K562 (cell line): ENCODE data around the gene MUC22. TPM values are rescaled to one million over a fixed set of nuclear protein-coding genes. Genes with fewer than 3 reads are reported as not detected.

Experiments
- ATAC-seq: fragments of 200-7000 bp; cut with Tn5 transposase; 3 replicates; pipeline ENCODE4 v1.9.1; 2020; ENCODE audit warnings: moderate library complexity
- BruUV-seq: library from RNA; stranded (reverse); fragments of 400-500 nt; replicated peaks from 2 replicates; lab custom pipeline; 2021; lab: Mats Ljungman, UMichigan
- CTCF ChIA-PET: fragments of 300-600 bp; formaldehyde crosslinking; extraction: SDS; loops from one replicate; lab custom pipeline; 2021; ENCODE audit warnings: low intra/inter-chr PET ratio; lab: Yijun Ruan, JAX
- POLR2A ChIA-PET: fragments of 300-600, 350-650 bp; sonication (Branson Sonifier 250); formaldehyde crosslinking; extraction: SDS; loops from one replicate; lab custom pipeline; 2021; ENCODE audit warnings: antibody characterized with exemption, inconsistent platforms; lab: Yijun Ruan, JAX
- DNase-seq, 4 experiments: peaks; one replicate each; pipeline versions ENCODE4 v3.0.0 to v3.0.0-alpha.2; 2011 to 2018; ENCODE audit warnings: low spot score in 3 of 4, mixed read lengths in 3 of 4; ENCODE audit errors: extremely low read depth in 1 of 4
- FAIRE-seq: peaks from 2 replicates; lab custom pipeline; 2011; peaks lifted over from hg19 to GRCh38; lab: Jason Lieb, UNC
- H2AFZ ChIP-seq: 2 replicates; pipeline ENCODE4 v1.6.0; 2011; ENCODE audit warnings: low read depth, low read length, control low read depth, inconsistent platforms
- H3K27ac ChIP-seq: fragments of 200-600 bp; 3 replicates; pipeline ENCODE4 v1.8.0; 2011; ENCODE audit warnings: low read depth, mild to moderate bottlenecking, control low read depth, inconsistent platforms, low read length, moderate library complexity, mixed read lengths; ENCODE audit errors: extremely low read depth
- H3K27me3 ChIP-seq, 2 experiments: fragments of 300-600 bp in 1 of 2; 2 replicates in 1 of 2; 3 replicates in 1 of 2; pipeline versions ENCODE4 v1.6.0 to v1.8.0; 2011; ENCODE audit warnings: inconsistent platforms in 2 of 2, low read length in 2 of 2, mild to moderate bottlenecking in 1 of 2, mixed read lengths in 1 of 2, moderate library complexity in 1 of 2; ENCODE audit not compliant: control insufficient read depth in 2 of 2, insufficient read depth in 2 of 2
- H3K36me3 ChIP-seq: fragments of 300-600 bp; 3 replicates; pipeline ENCODE4 v1.8.0; 2011; ENCODE audit warnings: mild to moderate bottlenecking, low read length, inconsistent platforms; ENCODE audit not compliant: control insufficient read depth, insufficient read depth
- H3K4me1 ChIP-seq, 2 experiments: fragments of 200-600 bp in 1 of 2; replicated peaks in 1 of 2; 2 replicates in 1 of 2; 3 replicates in 1 of 2; pipeline versions ENCODE4 v1.5.1 to v1.8.0; 2011; ENCODE audit warnings: inconsistent platforms in 2 of 2, low read length in 2 of 2, mild to moderate bottlenecking in 1 of 2, mixed read lengths in 1 of 2, moderate library complexity in 1 of 2; ENCODE audit not compliant: control insufficient read depth in 2 of 2, insufficient read depth in 2 of 2
- H3K4me2 ChIP-seq: 2 replicates; pipeline ENCODE4 v1.6.1; 2011; ENCODE audit warnings: low read length, control low read depth, inconsistent platforms, mixed read lengths; ENCODE audit not compliant: insufficient read depth
- H3K4me3 ChIP-seq: fragments of 200-600 bp; sonication (generic), shearing (Covaris generic); 2 replicates; pipeline ENCODE4 v1.5.1; 2016; ENCODE audit warnings: control low read depth, inconsistent platforms
- H3K79me2 ChIP-seq: fragments of 200-600 bp; 3 replicates; pipeline ENCODE4 v1.8.0; 2011; ENCODE audit warnings: low read length, inconsistent platforms; ENCODE audit not compliant: control insufficient read depth, insufficient read depth
- H3K9ac ChIP-seq, 2 experiments: 2 replicates each; pipeline versions ENCODE4 v1.6.0 to v1.6.1; 2011; ENCODE audit warnings: low read depth in 2 of 2, low read length in 2 of 2, control low read depth in 1 of 2, inconsistent platforms in 1 of 2, mild to moderate bottlenecking in 1 of 2, mixed read lengths in 1 of 2; ENCODE audit not compliant: insufficient read depth in 1 of 2
- H3K9me1 ChIP-seq: one replicate; pipeline ENCODE4 v1.6.0; 2011; ENCODE audit warnings: inconsistent platforms, mild to moderate bottlenecking, low read length, moderate library complexity; ENCODE audit not compliant: control insufficient read depth, insufficient read depth
- H3K9me3 ChIP-seq: replicated peaks from 2 replicates; pipeline ENCODE4 v1.5.1; 2011; ENCODE audit warnings: low read depth, low read length, inconsistent platforms; ENCODE audit not compliant: control insufficient read depth, insufficient read depth
- H4K20me1 ChIP-seq: replicated peaks from 2 replicates; pipeline ENCODE4 v1.6.1; 2011; ENCODE audit warnings: low read length, inconsistent platforms, mixed read lengths; ENCODE audit not compliant: control insufficient read depth, insufficient read depth
- BRD9 ChIP-seq: fragments of 450-650 bp; IDR thresholded peaks from 2 replicates; pipeline ENCODE4 v1.6.1; 2018; ENCODE audit warnings: low read depth; ENCODE audit not compliant: partially characterized antibody
- CREB3 ChIP-seq: fragments of 450-650 bp; conservative IDR thresholded peaks from 2 replicates; pipeline ENCODE4 v1.6.1; 2016; ENCODE audit warnings: missing genetic modification characterization, low read depth, mild to moderate bottlenecking, missing compliant biosample characterization, moderate library complexity
- FOXK2 ChIP-seq, 2 experiments: fragments of 450-650 bp; IDR thresholded peaks in 1 of 2; conservative IDR thresholded peaks in 1 of 2; 2 replicates each; pipeline ENCODE4 v1.6.1; 2016; ENCODE audit warnings: low read depth in 2 of 2, mild to moderate bottlenecking in 1 of 2
- HDAC2 ChIP-seq: fragments of 450-650 bp; IDR thresholded peaks from 2 replicates; pipeline ENCODE4 v1.6.1; 2016; ENCODE audit warnings: mild to moderate bottlenecking
- IRF1 ChIP-seq: sonication (generic); formaldehyde crosslinking; IDR thresholded peaks from 2 replicates; pipeline ENCODE4 v1.8.0; 2022; ENCODE audit warnings: missing genetic modification reagents, mild to moderate bottlenecking, borderline replicate concordance
- MCM2 ChIP-seq: fragments of 450-650 bp; IDR thresholded peaks from 2 replicates; pipeline ENCODE4 v1.6.1; 2017; ENCODE audit warnings: low read depth, mild to moderate bottlenecking
- POLR2G ChIP-seq: fragments of 200-400 bp; formaldehyde crosslinking; IDR thresholded peaks from 2 replicates; pipeline ENCODE4 v1.6.1; 2017; ENCODE audit warnings: low read depth, mild to moderate bottlenecking, antibody characterized with exemption, low read length, moderate library complexity
- PPARD ChIP-seq: fragments of 250-450 bp; sonication (Bioruptor Pico); IDR thresholded peaks from 2 replicates; pipeline ENCODE4 v1.8.0; 2022; ENCODE audit warnings: inconsistent platforms, mild to moderate bottlenecking, moderate library complexity
- SOX6 ChIP-seq: fragments of 450-650 bp; IDR thresholded peaks from 2 replicates; pipeline ENCODE4 v1.6.1; 2014; ENCODE audit warnings: mild to moderate bottlenecking
- TFAM ChIP-seq: fragments of 250-450 bp; sonication (Bioruptor Pico); conservative IDR thresholded peaks from 2 replicates; pipeline ENCODE4 v1.5.0; 2021; ENCODE audit warnings: mild to moderate bottlenecking, moderate library complexity
- USF1 ChIP-seq: sonication (generic); formaldehyde crosslinking; IDR thresholded peaks from 2 replicates; pipeline ENCODE4 v1.9.0; 2022; ENCODE audit warnings: mild to moderate bottlenecking, missing genetic modification reagents
- ZMIZ1 ChIP-seq, 2 experiments: fragments of 150-350 bp in 1 of 2; IDR thresholded peaks; 2 replicates each; pipeline ENCODE4 v1.6.1; 2012 to 2016; ENCODE audit warnings: low read depth in 2 of 2, low read length in 2 of 2, mild to moderate bottlenecking in 1 of 2, moderate library complexity in 1 of 2
- ZNF830 ChIP-seq: fragments of 250-450 bp; sonication (Bioruptor Pico); IDR thresholded peaks from 2 replicates; pipeline ENCODE4 v1.5.0; 2021; ENCODE audit warnings: mild to moderate bottlenecking
- WGBS: fragments of 100-300 bp; shearing (Covaris generic); methylation state at CpG from one replicate; pipeline ENCODE4 v1.1.6; 2016; ENCODE audit warnings: low coverage, mixed read lengths; ENCODE audit not compliant: insufficient coverage; ENCODE audit errors: missing lambda C conversion rate; 5-methylcytosine and 5-hydroxymethylcytosine counted together
- in situ Hi-C: fragments of 300-500 bp; cut with MboI; formaldehyde crosslinking; loops from 4 replicates; pipeline ENCODE4 v1.15.0; 2018; ENCODE audit warnings: inconsistent platforms, mixed read lengths
- intact Hi-C: fragments of 100-400 bp; cut with micrococcal nuclease; formaldehyde crosslinking; loops from 2 replicates; pipeline ENCODE4 v1.14.2; 2022
- polyA plus RNA-seq, 8 experiments: library from polyadenylated mRNA; depleted of rRNA in 4 of 8; stranded (reverse) in 5 of 8; unstranded in 3 of 8; fragments of >200 nt; fragmentation: Nextera tagmentation in 2 of 8; fragmentation: Illumina TruSeq in 1 of 8; extraction: Ambion mirVana in 2 of 8; extraction: Trizol in 1 of 8; gene quantifications; 2 replicates each; pipeline versions ENCODE4 v1.2.1 to v1.2.3, GENCODE V29; 2011 to 2014; ENCODE audit warnings: inconsistent platforms in 1 of 8, missing spikeins in 1 of 8
- total RNA-seq, 7 experiments: library from RNA; depleted of rRNA in 6 of 7; stranded (reverse); fragments of >200 nt in 6 of 7; fragmentation: Illumina TruSeq in 2 of 7; extraction: Trizol in 2 of 7; gene quantifications; 2 replicates each; pipeline versions ENCODE4 v1.2.1 to v1.2.3, GENCODE V29; 2011 to 2021; ENCODE audit warnings: low replicate concordance in 1 of 7

MUC22 gene
- total and polyA plus RNA-seq, 9 of the 15 experiments (the other 6 are each of a cell fraction or from before 2014, with no cell fraction given), result 0.01 to 0.03 TPM; not detected in 7

GRCh38 chr6:30983439-30983838, 26.8 kb upstream of the MUC22 start, which contains the start of gene MUC21:
TSS of gene MUC21 (plus strand) at chr6:30983718. CDS start at chr6:30983959, 241 bp downstream.
- DNase-seq (no peak), ATAC-seq (no peak), FAIRE-seq (no peak)
- Histone ChIP-seq H3K4me3 (no peak within 1 kb of the TSS), H4K20me1 (no peaks in the 10 kb centered on the region), H3K79me2 (no peaks in the 10 kb centered on the region), H3K27me3 (peaks cover 28 to 45% of the 10 kb centered on the region in 2 experiments), H3K9me1 (no peaks in the 10 kb centered on the region), H3K9me3 (no peaks in the 10 kb centered on the region), H3K9ac (no peak within 1 kb of the TSS), H3K36me3 (no peaks in the 10 kb centered on the region), H3K4me2 (no peak within 1 kb of the TSS), H3K27ac (no peak within 1 kb of the TSS), H2AFZ (no peak within 1 kb of the TSS), H3K4me1 (peaks cover 0 to 2% of the 10 kb centered on the region in 2 experiments; a peak in 2 of 5 replicates)
- no TSS peak for BruUV-seq
- in situ Hi-C loops (no loop called here), intact Hi-C loops (no loop called here)
- TF ChIP-seq BRD9 (no peak), IRF1 (CRISPR knock-in tag) (no peak), PPARD (CRISPR knock-in tag) (no peak), HDAC2 (no peak), USF1 (CRISPR knock-in tag) (no peak), MCM2 (no peak), ZMIZ1 (IDR thresholded peaks at IDR 0.05; ENCODE audit: low read depth in 2 of 2, low read length in 2 of 2) (no peak), POLR2G (no peak), FOXK2 (conservative IDR thresholded peaks at IDR 0.05 in 1 of 2, IDR thresholded peaks at IDR 0.05 in 1 of 2; ENCODE audit: low read depth in 2 of 2) (no peak), CREB3 (tag) (no peak), TFAM (CRISPR knock-in tag) (no peak), SOX6 (no peak), ZNF830 (CRISPR knock-in tag) (no peak)
- POLR2A ChIA-PET, result interaction anchor here (0.9 kb wide), 1 partner anchor 368 kb away, joined by 4 read pairs; no protein-coding TSS in a partner anchor
- under 1% methylated on average over 6 of the region's 6 CpGs for WGBS
- CTCF ChIA-PET, result no interaction called here
